Mammary epithelial cell (primary cell): ENCODE measurements around the gene APCDD1.

Experiments used
- EZH2 ChIP-seq: IDR thresholded peaks from 2 replicates; pipeline ENCODE4 v1.6.1; 2012; ENCODE audit warnings: low read length, inconsistent platforms, borderline replicate concordance
- TF ChIP-seq, protein P1 (sequence below), 2 donors: IDR thresholded peaks in 1 of 2; conservative IDR thresholded peaks in 1 of 2; 2 replicates each; pipeline ENCODE4 v1.5.1; 2011 to 2012; ENCODE audit warnings: inconsistent platforms in 2 of 2, low read length in 2 of 2, mild to moderate bottlenecking in 2 of 2, control low read depth in 1 of 2, low read depth in 1 of 2; ENCODE audit not compliant: insufficient read depth in 1 of 2; ENCODE audit errors: extremely low read depth in 1 of 2

DNA sequence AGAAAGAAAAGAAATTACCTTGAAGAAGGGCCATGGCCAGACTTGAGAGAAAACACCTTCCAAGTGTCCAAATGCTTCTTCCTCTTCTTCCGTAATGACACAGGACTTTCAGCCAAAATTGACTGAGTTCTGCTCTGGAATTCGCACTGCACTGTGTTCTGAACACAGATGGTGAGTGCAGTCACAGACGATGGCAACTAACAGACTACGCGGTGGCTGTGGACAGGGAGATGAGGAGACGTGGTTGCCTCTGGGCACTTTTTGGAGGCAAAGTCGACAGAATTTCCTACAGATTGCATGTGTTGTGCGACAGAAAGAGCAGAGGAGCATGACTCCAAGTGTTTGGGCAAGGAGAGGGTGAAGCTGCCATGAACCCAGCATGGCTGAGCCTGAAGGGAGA lies 67.1 kb downstream of the APCDD1 start:
- TF ChIP-seq, protein P1, sequence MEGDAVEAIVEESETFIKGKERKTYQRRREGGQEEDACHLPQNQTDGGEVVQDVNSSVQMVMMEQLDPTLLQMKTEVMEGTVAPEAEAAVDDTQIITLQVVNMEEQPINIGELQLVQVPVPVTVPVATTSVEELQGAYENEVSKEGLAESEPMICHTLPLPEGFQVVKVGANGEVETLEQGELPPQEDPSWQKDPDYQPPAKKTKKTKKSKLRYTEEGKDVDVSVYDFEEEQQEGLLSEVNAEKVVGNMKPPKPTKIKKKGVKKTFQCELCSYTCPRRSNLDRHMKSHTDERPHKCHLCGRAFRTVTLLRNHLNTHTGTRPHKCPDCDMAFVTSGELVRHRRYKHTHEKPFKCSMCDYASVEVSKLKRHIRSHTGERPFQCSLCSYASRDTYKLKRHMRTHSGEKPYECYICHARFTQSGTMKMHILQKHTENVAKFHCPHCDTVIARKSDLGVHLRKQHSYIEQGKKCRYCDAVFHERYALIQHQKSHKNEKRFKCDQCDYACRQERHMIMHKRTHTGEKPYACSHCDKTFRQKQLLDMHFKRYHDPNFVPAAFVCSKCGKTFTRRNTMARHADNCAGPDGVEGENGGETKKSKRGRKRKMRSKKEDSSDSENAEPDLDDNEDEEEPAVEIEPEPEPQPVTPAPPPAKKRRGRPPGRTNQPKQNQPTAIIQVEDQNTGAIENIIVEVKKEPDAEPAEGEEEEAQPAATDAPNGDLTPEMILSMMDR (conservative IDR thresholded peaks at IDR 0.05 in 1 of 2, IDR thresholded peaks at IDR 0.05 in 1 of 2; ENCODE audit: extremely low read depth in 1 of 2, insufficient read depth in 1 of 2, low read depth in 1 of 2, low read length in 2 of 2), result no peak
- TF ChIP-seq EZH2, result no peak
